NCI-H2171 treated with DMSO at 0.1 percent for 48 hours (cell line): ENCODE data around the gene CARNS1.

Experiments
- DNase-seq: peaks from one replicate; lab custom pipeline; 2025; lab: John Stamatoyannopoulos, UW

CARNS1 gene

DNA sequence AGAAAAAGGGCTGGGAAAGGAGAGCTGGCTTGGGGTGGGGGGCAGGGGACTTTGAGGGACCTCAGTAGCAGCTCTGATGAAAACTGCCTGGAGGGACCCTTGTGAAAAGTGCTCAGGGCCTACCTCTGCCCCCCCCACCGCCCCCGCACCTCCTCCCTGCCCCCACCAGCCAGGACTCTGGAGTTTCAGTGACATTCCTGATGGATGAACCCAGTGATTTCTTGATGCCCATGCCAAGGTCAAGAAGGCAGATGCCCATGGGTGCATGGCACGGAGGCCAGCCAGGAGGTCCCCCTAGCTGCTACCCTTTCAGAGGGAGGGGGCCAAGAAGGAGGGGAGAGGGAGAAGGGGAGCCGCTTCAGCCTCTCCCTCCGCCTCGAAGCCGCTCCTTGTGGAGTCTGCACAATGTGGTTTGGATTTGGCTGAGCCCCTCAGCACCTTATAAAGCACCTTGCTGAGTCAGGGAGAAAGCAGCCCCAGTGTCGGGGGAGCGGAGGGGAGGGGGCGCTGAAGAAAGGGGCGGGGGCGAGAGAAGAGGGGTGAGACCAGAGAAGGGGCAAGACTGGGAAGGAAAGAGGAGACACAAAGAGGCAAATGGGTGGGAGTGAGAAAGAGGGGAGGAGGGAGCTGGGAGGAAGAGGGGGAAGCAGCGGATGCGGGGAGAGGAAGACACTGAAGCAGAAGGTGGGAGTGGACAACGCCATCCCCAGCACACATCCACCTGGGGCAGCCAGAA lies 40.0 kb upstream of the CARNS1 start:
- no peak for DNase-seq

DNA sequence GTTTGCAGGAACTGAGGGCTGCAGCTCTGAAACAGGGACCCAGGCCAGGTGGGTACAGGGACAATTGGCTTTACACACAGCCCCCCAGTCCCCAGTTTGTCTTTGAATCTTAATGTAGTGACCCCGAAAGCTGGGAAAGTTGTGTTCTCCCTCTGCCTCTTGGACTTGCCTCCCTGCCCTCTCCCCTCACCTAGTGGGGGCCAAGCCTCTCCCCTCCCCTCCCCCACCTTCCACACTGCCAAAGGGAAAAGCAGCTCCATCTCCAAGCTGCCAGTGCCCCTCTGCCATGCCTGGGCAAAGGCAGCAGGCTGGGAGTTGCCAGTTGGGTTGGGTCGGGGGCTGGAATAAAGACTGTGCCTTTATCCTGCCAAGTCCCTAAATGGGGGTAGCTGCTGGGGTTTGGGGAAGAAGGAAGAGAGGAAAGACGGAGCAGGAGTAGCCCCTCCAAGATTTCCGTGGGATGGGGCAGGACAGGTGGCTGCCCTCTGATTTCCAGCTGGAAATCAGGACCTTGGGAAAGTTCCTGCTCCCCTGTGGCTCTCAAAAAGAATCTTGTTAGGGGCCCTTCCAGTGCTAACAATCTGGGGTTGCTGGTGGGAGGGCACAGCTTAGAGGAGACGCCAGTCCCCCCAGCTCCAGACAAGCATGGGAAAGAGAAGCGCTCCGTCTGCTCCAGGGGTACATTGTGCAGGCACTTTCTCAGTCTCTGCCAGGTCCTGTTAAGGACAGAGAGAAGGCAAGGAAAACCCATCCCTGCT lies 39.2 kb upstream of the CARNS1 start:
- DNase-seq: no peak

DNA sequence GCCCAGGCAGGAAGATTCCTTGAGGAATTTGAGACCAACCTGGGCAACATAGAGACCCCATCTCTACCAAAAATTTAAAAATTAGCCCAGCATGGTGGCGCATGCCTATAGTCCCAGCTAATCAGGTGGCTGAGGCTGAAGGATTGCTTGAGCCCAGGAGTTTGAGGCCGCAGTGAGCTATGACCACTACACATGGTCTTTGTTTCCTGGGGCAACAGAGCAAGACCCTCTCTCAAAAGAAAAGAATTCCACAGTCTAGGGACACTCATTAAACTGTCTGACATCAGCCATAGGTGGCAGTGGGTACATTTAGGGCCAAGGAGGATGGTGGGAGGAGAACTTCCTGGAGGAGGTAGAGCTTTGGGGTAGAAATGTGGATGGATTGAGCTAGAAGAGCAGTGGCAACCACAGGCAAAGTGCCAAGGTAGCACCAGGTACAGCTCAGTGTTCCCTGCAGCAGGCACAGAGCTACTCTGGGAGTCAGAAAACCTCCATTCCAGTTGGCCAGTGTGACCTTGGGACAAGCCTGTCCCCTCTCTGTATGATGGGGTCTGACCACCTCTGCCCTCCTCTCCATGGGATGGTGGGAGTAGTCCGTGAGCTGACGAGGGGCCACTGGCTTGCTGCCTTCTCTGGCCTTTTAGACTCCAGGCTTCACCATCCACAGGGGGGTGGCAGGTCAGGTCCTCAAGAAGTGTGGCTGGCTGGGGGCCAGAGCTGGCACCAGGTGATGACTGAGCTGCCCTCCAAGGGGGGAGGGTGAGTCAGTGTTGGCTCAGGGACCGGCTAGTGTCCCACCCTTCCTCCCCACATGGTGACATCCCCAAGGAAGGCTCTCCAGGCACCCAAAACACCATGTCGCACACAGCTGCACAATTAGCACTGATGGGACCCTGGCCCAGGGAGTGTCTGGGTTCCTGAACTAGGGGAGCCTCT lies 38.3 kb upstream of the CARNS1 start:
- DNase-seq: no peak

DNA sequence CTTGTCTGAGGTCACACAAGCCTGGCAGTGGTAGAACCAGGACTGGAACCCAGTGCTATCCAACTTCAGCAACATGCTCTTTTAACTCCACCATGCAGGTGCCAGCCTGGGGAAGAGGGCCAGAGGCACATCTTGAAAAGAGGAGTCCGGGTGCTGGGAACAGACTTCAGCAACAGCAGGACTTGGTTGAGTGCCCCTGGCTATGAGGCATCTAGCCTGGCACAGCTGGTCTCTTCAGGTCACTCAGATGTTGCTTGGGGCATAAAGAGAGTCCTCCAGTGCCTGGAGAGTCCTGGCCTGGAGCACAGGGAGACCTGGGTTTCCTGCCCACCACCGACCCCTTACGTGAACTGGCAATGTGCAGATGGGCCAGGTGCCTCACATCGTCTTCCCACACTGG lies 36.9 kb upstream of the CARNS1 start:
- no peak for DNase-seq

DNA sequence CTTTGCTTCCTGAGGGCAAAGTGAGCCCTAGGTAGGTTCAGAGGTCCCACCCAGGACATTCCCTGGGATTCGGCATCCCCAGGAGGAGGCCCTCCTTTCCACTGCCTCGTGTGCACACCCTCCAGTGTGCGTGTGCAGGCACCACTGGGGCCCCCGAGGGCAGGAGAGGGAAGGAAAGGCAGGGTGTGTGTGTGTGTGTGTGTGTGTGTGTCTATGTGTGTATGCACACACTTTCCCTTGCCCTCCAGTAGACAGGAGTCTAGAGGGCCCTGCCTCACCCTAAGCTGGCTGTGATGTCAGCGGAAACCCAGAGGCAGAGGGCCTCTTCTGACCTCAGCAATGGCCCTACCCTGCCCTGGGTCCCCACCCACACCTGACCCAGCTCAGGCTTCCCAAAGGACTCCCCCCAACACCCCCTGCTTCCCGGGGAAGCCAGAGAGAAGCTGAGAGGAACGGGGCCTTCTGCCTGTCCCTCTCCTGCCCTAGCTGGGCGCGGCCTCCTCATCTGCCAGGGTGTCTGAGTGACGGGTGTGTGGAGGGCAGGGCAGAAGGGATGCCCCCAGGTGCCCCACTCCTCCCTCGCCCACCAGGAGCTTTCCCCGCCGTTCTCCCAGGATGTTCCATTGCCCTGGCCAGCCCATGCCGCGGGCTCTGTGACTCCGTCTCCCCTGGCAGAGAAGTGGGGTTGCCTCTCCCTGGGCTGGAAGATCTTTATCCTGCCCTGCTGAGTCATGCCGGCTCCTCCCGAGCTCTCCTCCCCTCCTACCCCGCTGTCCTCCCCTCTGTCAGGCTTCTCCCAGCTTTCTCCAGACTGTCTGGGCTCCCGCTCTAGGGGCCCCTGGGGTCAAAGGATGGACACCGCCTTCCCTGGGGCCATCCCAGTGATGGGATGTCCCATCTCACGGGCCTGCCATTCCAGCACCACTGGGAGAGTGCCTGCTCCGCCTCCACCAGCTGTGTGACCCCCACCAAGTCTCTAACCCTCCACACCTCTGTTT lies 36.1 kb upstream of the CARNS1 start:
- DNase-seq: no peak

DNA sequence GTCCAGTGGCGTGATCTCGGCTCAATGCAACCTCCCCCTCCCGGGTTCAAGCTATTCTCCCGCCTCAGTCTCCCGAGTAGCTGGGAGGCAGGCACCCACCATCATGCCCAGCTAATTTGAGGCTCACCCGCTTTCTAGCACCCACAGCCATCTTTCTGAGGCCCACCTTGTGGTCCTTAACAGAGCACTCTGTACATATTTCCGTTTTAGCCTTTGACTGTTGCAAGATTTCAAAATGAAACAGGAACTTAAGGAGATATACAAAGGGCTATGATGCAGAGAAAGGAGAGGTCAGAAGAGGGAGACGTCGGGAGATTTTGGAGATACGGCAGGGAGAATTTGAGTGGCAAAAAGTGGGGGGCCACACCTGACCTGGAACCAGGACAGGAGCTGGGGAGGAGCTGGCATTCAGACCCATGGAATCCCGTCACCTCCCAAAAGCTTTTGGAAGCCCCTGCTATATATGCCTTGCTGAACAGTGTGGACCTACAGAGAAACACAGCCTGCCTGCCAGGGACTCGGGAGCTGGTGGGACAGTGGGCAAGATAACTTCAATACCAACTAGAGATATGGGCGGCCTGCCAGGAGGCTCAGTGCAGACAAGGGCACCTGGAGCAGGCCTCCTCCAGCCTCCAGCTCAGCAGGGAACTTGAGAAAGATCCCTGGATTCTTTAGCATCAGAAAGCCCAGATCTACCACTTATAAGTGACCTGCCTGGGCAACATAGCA lies 34.1 kb upstream of the CARNS1 start:
- DNase-seq: no peak

DNA sequence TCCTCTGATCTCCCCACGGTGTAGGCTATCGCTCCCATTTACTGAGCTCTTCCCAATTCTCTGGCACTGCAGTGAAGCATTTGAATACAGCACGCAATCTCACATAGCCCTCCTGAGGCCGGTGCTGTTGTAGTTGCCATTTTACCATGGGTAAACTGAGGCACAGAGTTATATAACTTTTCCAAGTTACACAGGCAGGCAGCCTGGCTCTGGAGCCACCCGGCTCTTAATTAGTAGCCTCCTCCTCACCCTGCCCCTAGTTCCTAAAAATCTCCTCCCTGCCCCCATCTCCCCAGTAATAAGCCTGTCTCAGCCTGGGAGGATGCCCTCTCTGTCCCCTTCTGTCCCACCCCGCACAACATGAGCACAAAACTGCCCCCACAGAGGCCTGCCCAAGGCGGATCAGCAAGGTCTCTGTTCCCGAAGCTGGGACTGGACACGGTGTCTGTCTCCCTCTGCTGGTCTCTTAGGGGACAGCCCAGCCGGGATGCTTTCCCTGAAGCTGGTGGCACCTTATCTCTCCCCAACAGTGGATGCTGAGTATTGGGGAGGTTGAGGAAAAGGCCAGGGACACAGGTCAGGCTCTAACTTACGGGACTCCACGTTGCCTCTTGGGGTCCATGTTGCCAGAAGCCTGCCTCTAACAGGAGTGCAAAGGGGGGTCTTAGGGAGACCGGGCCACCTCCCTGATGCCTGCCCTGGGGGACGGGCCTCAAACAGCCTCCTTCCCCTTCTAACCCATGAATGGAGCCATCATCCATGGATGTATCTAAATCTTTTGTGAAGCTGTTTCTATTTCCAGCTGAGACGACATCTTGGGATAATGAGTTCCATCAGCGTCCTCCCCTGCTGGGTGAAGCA lies 33.0 kb upstream of the CARNS1 start:
- peak; percentile 60 for DNase-seq

DNA sequence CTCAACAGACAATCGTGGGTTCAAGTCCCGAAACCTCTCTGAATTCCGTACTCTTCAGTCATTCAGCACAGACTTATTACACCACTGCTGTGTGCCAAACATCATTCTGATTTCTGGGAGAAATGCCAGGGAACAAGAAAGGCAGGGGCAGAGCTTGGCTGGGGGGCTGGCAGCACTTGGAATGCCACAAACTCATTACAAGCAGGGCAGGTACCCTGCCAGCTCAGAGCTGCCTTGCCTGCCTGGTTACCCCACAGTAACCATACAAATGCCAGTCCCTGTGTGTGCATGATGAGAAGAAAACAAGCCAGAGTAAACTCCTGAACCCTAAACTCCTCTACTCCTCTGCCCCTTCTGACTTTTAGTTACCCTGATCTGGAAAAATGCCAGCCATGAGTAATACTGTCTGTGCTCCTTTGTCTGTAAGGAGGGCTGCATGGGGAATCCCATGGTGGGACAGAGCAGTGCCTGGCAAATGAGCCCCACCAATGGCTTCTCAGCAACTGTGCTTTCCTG lies 30.6 kb upstream of the CARNS1 start:
- no peak for DNase-seq

DNA sequence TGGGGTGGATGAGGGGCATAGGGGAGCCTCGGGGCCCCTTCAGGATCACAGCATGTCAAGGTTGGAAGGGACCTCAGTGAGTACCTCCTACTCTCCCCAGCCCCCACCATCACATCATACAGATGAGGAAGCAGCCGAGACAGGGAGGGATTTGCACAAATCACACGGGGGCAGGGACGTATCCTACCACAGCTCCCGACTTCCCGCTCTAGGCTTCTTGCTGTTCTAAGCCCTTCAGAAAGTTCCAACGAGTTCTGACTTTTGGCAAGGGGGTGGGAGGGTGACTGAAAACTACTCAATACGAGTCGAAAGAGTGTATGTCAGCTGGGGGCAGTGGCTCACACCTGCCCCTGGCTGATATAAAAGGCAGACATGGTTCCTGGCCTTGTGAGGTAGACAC lies 28.4 kb upstream of the CARNS1 start:
- DNase-seq: no peak

DNA sequence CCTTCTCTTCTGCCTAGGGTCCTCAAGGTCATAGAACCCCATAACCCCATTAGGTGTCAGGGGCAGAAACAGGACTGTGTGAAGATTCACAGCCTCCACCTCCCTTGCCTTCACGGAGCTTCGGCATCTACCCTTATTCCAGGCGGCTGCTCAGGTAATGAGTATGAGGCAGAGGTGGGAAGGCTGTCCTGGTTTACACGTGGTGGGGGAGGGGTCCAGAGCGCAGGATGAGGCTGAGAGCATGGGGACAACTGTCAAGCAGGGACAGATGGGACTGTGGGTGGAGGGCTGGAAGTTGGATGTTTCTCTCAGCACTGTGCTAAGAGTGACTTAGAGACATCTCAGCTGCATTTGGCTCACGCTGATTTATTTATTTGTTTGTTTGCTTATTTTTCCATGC lies 28.0 kb upstream of the CARNS1 start:
- no peak for DNase-seq

DNA sequence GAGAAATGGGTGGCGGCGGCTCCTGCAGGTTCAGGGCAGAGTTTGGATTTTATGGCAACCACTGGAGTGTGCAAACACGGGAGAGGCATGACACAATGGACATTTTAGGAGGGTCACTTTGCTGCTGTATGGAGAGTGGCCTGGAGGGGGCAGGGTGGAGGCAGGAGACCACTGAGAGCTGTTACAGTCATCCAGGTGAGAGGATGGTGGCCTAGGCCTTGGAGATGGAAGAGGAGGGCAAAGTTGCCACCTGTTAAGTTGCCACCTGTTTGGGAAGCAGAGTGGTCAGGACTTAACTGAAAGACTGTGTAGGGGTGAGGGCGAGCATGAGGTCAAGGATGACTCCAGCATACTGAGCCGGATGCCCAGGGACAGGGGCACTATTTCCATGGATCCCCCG lies 26.0 kb upstream of the CARNS1 start:
- DNase-seq: no peak

DNA sequence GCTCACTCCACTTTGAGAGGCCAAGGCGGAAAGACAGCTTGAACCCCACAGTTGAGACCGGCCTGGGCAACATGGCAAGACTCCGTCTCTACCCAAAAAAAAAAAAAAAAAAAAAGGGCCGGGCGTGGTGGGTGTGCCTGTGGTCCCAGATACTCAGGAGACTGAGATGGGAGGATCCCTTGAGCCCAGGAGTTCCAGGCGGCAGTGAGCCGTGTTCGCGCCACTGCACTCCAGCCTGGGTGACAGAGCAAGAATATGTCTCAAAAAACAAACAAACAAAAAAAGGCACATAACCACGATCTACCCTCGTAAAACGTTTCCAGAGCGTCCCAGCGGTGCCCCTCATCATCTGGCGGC lies 24.6 kb upstream of the CARNS1 start:
- DNase-seq: no peak

DNA sequence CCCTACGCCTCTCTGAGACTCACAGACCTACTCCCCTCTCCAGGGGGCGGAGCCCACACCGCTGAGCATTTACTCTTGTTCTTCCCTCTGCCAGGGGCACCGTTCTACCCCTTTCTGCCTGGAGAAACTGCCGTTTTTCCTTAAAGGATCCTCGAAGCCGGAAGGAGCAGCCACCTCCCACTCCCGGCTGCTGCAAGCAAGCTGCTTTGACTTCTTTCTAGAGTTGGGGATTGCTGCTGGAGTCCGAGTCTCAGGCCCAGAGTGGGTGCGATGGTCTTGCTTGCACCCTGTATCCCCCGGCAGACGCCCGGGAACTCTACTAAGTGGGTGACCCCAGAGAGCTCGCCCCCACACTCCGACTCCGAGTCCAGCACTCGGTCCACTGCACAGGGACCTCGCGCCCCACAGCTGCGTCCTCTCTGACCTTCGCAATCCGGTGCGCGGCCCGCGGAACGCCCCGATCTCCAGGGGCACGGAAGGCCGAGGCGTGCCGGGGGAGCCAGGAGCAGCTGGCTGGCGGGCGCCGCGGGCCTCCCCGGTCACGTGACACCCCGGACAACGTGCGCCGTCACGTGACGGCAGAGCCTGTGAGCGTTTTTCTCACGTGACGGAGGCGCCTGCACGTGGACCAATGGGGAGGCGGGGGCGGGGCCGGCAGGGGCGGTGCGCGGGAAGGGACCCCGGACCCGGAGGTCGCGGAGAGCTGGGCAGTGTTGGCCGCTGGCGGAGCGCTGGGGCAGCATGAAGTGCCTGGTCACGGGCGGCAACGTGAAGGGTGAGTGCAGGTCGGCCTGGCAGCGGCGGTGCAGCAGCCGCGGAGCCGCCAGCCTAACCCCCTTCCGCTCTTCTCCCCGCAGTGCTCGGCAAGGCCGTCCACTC lies 23.9 kb upstream of the CARNS1 start, which contains the start of gene RAD9A:
TSS of gene RAD9A (plus strand) at position 683 of the 879 bp plus-strand sequence. CDS start at position 742, 59 bp downstream.
- DNase-seq: peak; percentile 88

DNA sequence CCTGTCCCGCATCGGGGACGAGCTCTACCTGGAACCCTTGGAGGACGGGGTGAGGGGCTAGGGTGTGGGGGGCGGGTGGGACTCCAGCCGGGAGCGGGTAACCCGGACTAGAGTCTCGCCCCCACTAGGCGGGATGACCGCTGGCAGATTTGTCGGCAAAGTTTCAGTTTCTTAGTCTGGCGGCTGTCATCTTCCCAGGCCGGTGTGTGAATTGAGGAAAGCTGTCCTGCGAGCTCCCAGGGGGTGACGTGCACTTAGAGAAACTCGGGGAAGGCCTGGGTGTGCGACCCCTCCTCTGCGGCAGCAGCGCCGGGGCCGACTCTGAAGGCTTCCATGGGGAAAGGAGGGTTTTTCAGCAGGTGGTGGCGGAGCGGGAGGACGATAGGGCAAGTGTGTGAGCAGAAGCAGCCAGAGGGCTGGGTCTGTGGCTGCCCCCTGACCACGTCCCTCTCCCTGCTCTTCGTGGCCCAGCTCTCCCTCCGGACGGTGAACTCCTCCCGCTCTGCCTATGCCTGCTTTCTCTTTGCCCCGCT lies 23.2 kb upstream of the CARNS1 start:
- DNase-seq: no peak

DNA sequence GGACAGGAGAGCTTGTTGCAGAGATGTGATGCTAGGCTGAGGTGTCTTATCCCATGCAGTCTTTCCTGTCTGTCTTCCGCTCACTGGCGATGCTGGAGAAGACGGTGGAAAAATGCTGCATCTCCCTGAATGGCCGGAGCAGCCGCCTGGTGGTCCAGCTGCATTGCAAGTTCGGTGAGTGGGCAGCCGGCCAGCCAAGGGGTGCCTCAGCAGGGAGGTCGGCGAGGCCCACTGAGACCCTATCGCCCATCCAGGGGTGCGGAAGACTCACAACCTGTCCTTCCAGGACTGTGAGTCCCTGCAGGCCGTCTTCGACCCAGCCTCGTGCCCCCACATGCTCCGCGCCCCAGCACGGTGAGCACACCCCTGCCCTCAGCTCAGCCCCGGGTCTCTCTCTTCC lies 22.0 kb upstream of the CARNS1 start:
- DNase-seq: no peak

DNA sequence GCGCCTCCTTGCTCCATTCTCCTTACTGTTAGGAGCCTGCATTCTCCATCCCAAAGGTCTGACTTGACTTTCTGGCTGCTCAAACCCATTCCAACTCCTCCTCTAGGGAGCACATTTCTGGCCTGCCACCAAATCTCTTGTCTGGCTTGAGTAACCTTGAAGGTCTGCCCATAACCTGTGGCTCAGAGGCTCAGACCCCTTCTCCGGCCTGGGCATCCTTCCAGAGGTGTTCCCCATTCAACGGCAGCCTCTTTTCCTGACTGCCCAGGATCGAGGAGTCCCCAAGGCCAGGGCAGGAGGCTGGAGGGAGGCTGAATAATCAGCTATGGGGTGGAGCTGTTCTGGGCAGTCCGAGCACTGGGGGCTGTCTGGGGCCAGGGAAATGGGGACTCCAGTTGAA lies 21.5 kb upstream of the CARNS1 start:
- no peak for DNase-seq

DNA sequence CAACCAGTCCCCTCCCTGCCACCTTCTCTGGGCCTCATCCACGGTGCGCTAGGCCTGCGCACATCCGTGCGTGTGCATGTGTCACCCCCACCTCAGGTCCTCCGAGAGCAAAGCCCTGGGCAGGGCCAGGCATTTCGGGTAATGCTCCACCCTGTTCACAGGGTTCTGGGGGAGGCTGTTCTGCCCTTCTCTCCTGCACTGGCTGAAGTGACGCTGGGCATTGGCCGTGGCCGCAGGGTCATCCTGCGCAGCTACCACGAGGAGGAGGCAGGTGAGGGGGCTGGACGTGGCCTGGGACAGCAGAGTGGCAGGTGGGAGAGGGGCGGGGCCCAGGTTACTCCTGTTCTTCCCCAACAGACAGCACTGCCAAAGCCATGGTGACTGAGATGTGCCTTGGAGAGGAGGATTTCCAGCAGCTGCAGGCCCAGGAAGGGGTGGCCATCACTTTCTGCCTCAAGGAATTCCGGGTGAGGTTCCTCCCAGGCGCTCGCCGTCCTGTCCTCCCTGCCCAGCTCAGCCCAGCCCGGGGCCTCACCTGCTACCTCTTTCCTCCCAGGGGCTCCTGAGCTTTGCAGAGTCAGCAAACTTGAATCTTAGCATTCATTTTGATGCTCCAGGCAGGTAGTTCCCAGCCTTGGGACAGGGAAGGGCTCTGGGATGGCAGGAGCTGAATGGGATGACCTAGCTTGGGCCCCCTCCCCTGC lies 19.8 kb upstream of the CARNS1 start:
- DNase-seq: no peak

DNA sequence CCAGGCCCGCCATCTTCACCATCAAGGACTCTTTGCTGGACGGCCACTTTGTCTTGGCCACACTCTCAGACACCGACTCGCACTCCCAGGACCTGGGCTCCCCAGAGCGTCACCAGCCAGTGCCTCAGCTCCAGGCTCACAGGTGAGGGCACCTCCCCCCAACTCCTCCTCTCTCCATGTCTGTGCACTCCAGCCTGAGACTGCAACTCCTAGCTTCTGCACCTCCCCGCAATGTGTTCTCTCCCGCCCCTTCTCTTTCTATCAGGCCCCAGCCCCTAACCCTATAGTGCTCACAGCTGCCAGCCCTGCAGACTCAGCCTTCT lies 19.3 kb upstream of the CARNS1 start:
- DNase-seq: no peak
